ENCODE measurements around the gene PRICKLE3. TPM values are rescaled to one million over a fixed set of nuclear protein-coding genes. Genes with fewer than 3 reads are reported as not detected.

PRICKLE3 gene
- total RNA-seq, 2 donors from 2014 or later: 22.8 to 27.3 TPM

Other genes starting within 250 kb of the PRICKLE3 start
- 10 to 100 TPM; 76.8 to 82.4 TPM for gene OTUD5, start 228.8 kb downstream of the PRICKLE3 start, total RNA-seq
- gene KCND1, start 214.5 kb downstream of the PRICKLE3 start, total RNA-seq: 10 to 100 TPM in 1 of 2 donors, 1 to 10 TPM in 1; 4.9 to 15.5 TPM
- gene GRIPAP1, start 184.1 kb downstream of the PRICKLE3 start, total RNA-seq: 100 to 1,000 TPM in 1 of 2 donors, 10 to 100 TPM in 1; 92.3 to 140 TPM
- 10 to 100 TPM; 34.8 to 41.8 TPM for gene TFE3, start 143.0 kb downstream of the PRICKLE3 start, total RNA-seq
- gene CCDC120, start 127.4 kb downstream of the PRICKLE3 start, total RNA-seq: 1 to 10 TPM; 4.5 to 5.7 TPM
- gene PRAF2, start 112.4 kb downstream of the PRICKLE3 start, total RNA-seq: 10 to 100 TPM; 10.9 to 40.9 TPM
- 10 to 100 TPM; 24.6 to 57.5 TPM for gene WDR45, start 106.5 kb downstream of the PRICKLE3 start, total RNA-seq
- 10 to 100 TPM; 15.6 to 24.5 TPM for gene GPKOW, start 62.6 kb downstream of the PRICKLE3 start, total RNA-seq
- 1 to 10 TPM; 1.2 to 3.6 TPM for gene MAGIX, start 23.6 kb downstream of the PRICKLE3 start, total RNA-seq
- 100 to 1,000 TPM; 142 to 169 TPM for gene PLP2, start 14.5 kb downstream of the PRICKLE3 start, total RNA-seq
- gene SYP, start 13.8 kb upstream of the PRICKLE3 start, total RNA-seq: 10 to 100 TPM; 11.2 to 69.3 TPM
- gene CACNA1F, start 47.0 kb upstream of the PRICKLE3 start, total RNA-seq: 1 to 10 TPM; 1.7 to 2.6 TPM
- 10 to 100 TPM; 18.3 to 26.4 TPM for gene CCDC22, start 49.1 kb upstream of the PRICKLE3 start, total RNA-seq
- gene FOXP3, start 78.3 kb upstream of the PRICKLE3 start, total RNA-seq: 10 to 100 TPM in 1 of 2 donors, 1 to 10 TPM in 1; 5.4 to 24.3 TPM
- gene PPP1R3F, start 83.4 kb upstream of the PRICKLE3 start, total RNA-seq: 1 to 10 TPM; 4.2 to 5.3 TPM
- gene GAGE10, start 117.3 kb upstream of the PRICKLE3 start, total RNA-seq: not detected
- not detected for gene GAGE12J, start 135.7 kb upstream of the PRICKLE3 start, total RNA-seq
- gene GAGE13, start 145.2 kb upstream of the PRICKLE3 start, total RNA-seq: not detected

Measured in activated naive CD4-positive, alpha-beta T cell treated with anti-CD3 and anti-CD28 coated beads, Interleukin-2, amount 50 U/mL, for 72 hours (primary cell).